OCI-LY3 (cell line): ENCODE results near the gene SCNM1.

Experiments
- H2AFZ ChIP-seq: fragments of 200-600, 300-600 bp; shearing (Covaris generic); 2 replicates; pipeline ENCODE4 v1.6.0; 2014; ENCODE audit warnings: antibody characterized with exemption, low read depth, low read length
- H3K27ac ChIP-seq: fragments of 200-600, 300-600 bp; sonication (generic); 2 replicates; pipeline ENCODE4 v1.5.1; 2014; ENCODE audit warnings: mild to moderate bottlenecking, low read length, moderate library complexity, mixed read lengths
- H3K27me3 ChIP-seq: fragments of 200-600, 300-600 bp; sonication (generic); 2 replicates; pipeline ENCODE4 v1.6.1; 2014; ENCODE audit warnings: low read depth, low read length, mixed read lengths
- H3K36me3 ChIP-seq: fragments of 200-600, 300-600 bp; sonication (generic); replicated peaks from 2 replicates; pipeline ENCODE3; 2014; ENCODE audit warnings: low read depth, low read length, mixed read lengths
- H3K4me1 ChIP-seq: fragments of 300-600, 200-600 bp; sonication (generic); 2 replicates; pipeline ENCODE4 v1.6.1; 2014; ENCODE audit warnings: low read length, mixed read lengths
- H3K4me2 ChIP-seq: fragments of 200-600, 300-600 bp; sonication (generic); 2 replicates; pipeline ENCODE4 v1.6.1; 2014; ENCODE audit warnings: low read length, mixed read lengths
- H3K4me3 ChIP-seq: fragments of 300-600, 200-600 bp; sonication (generic); 2 replicates; pipeline ENCODE4 v1.5.1; 2014; ENCODE audit warnings: antibody characterized with exemption, mild to moderate bottlenecking, low read length, moderate library complexity
- H3K79me2 ChIP-seq: fragments of 300-600, 200-600 bp; shearing (Covaris generic); 2 replicates; pipeline ENCODE4 v1.6.1; 2014; ENCODE audit warnings: mild to moderate bottlenecking, low read length, mixed read lengths
- H3K9ac ChIP-seq: fragments of 300-600, 200-600 bp; shearing (Covaris generic); 2 replicates; pipeline ENCODE4 v1.6.0; 2014; ENCODE audit warnings: mild to moderate bottlenecking, low read length, moderate library complexity
- H3K9me3 ChIP-seq: fragments of 200-600, 300-600 bp; shearing (Covaris generic); 2 replicates; pipeline ENCODE4 v1.6.1; 2014; ENCODE audit warnings: low read length, mixed read lengths; ENCODE audit not compliant: insufficient read depth
- H4K20me1 ChIP-seq: fragments of 200-600, 300-600 bp; sonication (generic); 2 replicates; pipeline ENCODE4 v1.6.1; 2016; ENCODE audit warnings: low read length, mixed read lengths; ENCODE audit not compliant: insufficient read depth
- CTCF ChIP-seq: fragments of 200-600, 300-600 bp; sonication (generic); IDR thresholded peaks from 2 replicates; pipeline ENCODE4 v1.5.1; 2014; ENCODE audit warnings: antibody characterized with exemption, low read length, low read depth
- EZH2phosphoT487 ChIP-seq: fragments of 200-600 bp; shearing (Covaris generic); IDR thresholded peaks from 2 replicates; pipeline ENCODE4 v1.6.1; 2018; ENCODE audit warnings: antibody characterized with exemption, mixed run types, low read depth

Gene SCNM1

DNA sequence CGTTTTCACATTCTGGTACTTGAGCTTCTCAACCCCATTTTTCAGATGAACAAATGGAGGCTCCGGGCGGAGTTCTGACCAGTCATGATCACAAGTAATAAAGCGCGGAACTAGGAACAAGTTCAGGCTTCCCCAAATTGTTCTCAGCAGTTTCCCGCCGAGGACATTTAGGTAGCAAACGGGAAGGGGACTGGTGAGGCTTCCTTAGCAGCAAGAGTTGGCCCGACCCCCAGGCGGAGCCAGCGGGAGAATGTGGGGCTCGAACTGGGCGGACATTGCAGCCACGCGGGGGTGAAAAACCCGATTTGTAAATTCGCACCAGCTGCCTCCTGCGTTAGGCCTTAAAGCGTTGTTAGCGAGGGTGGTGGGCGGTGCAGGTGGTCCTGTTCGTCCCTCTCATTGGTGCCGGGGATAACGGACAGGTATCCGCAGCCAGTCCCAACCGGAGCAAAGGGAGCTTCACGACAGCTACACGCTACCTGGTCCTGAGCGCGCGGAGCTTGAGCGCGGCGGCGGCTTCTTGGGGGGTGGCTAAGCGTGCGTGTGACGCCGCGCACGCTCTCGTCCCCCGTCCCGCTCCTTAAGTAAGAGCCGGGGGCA, 34.9 kb upstream of the SCNM1 start:
- Histone ChIP-seq H3K27me3 (no peaks in the 10 kb centered on the region), H3K4me3 (no peak overlapping the region), H3K79me2 (no peaks in the 10 kb centered on the region), H3K4me1 (no peaks in the 10 kb centered on the region), H3K27ac (no peak overlapping the region), H3K36me3 (no peaks in the 10 kb centered on the region), H4K20me1 (no peaks in the 10 kb centered on the region), H3K4me2 (no peak overlapping the region), H3K9me3 (no peaks in the 10 kb centered on the region), H3K9ac (no peak overlapping the region), H2AFZ (no peak overlapping the region)
- no peak for TF ChIP-seq CTCF
- TF ChIP-seq EZH2phosphoT487 = no peak

DNA sequence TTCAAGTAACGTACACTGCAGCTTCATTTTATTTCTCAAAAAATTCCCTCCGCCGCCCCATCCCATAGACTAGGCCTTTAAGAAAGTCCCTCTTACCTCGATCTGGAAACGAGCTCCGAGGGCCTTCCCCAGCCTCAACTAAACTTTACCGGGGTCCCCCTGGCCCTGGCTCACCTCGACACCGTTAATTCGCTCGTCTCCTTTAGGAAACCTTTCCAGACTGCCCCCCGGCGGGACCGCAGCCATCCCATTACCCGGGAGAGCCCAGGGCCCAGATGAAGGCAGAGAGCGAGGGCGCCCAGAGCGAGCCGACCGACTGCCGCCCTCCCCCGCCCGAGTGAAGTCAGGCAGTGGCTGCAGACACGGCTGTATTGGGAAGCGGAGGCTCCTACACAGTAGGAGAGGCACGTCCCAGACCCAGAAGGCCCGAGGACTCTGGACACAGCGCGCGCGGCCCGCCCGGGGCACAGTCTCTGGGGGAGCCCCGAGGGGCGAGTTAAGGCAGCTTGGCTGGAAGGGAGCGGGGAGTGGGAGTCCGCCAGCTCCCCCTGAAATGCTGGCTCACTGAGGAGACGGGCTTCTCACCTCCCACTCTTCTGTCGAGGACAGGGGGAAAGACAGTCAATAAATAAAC, 34.1 kb upstream of the SCNM1 start:
- H3K4me2 ChIP-seq = no peak overlapping the region
- H3K36me3 ChIP-seq = no peaks in the 10 kb centered on the region
- no peaks in the 10 kb centered on the region for H3K4me1 ChIP-seq
- no peaks in the 10 kb centered on the region for H3K79me2 ChIP-seq
- H3K27ac ChIP-seq = no peak overlapping the region
- TF ChIP-seq CTCF (no peak), EZH2phosphoT487 (no peak)
- no peaks in the 10 kb centered on the region for H3K9me3 ChIP-seq
- no peaks in the 10 kb centered on the region for H4K20me1 ChIP-seq
- H2AFZ ChIP-seq = no peak overlapping the region
- no peak overlapping the region for H3K9ac ChIP-seq
- H3K4me3 ChIP-seq = no peak overlapping the region
- H3K27me3 ChIP-seq = no peaks in the 10 kb centered on the region

- H3K27ac ChIP-seq = no peak overlapping the region
- no peaks in the 10 kb centered on the region for H3K9me3 ChIP-seq
- no peaks in the 10 kb centered on the region for H4K20me1 ChIP-seq
- no peak overlapping the region for H3K4me3 ChIP-seq
- no peaks in the 10 kb centered on the region for H3K79me2 ChIP-seq
- H3K9ac ChIP-seq = no peak overlapping the region
- no peaks in the 10 kb centered on the region for H3K27me3 ChIP-seq
- no peaks in the 10 kb centered on the region for H3K4me1 ChIP-seq
- TF ChIP-seq CTCF (no peak), EZH2phosphoT487 (no peak)
- no peak overlapping the region for H3K4me2 ChIP-seq
- H2AFZ ChIP-seq = no peak overlapping the region
- H3K36me3 ChIP-seq = no peaks in the 10 kb centered on the region
These were observed 33.5 kb upstream of the SCNM1 start for GRCh38 chr1:151132335-151133017.

GRCh38 chr1:151133018-151133806, 32.7 kb upstream of the SCNM1 start:
- Histone ChIP-seq H3K4me1 (no peaks in the 10 kb centered on the region), H3K9me3 (no peaks in the 10 kb centered on the region), H3K27me3 (no peaks in the 10 kb centered on the region), H4K20me1 (no peaks in the 10 kb centered on the region), H3K9ac (no peak overlapping the region), H3K4me3 (no peak overlapping the region), H3K27ac (no peak overlapping the region), H2AFZ (no peak overlapping the region), H3K4me2 (no peak overlapping the region), H3K36me3 (no peaks in the 10 kb centered on the region), H3K79me2 (no peaks in the 10 kb centered on the region)
- TF ChIP-seq CTCF = no peak
- TF ChIP-seq EZH2phosphoT487 = no peak
